ENCODE results near the gene PM20D2.

The PM20D2 gene

DNA sequence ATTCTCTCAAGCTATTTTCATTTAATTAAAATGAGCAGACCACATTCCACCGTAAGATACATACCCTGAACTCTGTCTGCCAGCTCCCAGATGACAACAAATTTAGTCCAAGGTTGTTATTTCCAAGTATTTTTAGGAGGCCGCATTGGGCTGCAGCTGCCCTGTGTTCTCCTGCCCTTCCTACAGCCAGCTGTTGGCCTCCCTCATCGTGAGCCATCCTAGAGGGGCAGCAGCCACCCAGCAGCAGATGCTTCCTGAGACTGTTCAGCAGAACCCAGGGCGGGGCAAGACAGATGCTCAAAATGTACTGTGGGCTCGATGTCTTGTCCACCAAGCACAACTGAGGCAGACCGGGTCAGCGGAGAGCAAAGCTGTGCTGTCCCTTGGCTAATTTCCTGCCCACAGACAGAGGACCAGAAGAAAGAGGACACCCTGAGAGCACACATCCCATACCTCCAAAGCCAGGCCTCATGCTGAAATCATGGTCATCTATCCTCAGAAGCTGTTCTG is 54.9 kb downstream of the PM20D2 start:
- in situ Hi-C loops (cut with MboI; ENCODE audit: low sequenced_read_pairs) = no loop called here

DNA sequence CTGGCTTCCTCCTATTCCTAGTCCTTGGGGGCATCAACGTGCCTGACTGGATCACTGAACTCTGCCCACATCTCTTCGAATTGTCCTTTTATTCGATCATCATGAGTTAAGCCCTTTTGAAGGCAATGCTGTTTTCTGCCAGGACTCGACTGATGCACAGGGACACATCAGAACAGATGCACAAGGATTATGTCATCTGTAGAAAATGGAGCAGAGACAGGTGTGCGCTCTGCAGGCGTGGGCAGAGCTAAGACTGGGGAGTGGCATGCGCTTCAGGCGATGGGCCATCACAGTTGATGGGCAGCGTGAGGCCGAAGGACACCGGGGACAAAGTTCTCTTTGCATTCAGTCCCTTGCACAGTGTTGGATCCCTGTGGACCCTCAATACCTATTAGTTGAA is 58.2 kb downstream of the PM20D2 start:
- in situ Hi-C loops (cut with MboI; ENCODE audit: low sequenced_read_pairs) = no loop called here

DNA sequence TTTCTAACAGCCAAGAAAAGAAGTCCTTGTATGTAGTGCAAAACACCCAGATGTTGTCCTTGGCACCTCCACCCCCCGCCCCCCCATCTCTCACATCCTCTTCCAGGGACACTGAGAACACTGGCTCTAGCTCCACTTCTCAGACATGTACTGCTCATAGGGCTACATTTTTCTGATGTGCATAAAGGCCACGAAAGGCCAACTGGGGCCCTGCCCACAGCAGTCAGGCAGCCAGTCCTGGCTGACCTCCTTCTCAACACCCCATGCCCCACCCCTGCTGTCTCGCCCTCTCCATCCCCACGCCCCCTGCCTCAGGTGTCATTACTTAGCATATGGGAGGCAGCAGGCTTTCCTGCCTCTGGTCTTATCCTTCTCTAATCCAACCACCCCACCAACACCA is 60.0 kb downstream of the PM20D2 start:
- in situ Hi-C loops (cut with MboI; ENCODE audit: low sequenced_read_pairs) = no loop called here

DNA sequence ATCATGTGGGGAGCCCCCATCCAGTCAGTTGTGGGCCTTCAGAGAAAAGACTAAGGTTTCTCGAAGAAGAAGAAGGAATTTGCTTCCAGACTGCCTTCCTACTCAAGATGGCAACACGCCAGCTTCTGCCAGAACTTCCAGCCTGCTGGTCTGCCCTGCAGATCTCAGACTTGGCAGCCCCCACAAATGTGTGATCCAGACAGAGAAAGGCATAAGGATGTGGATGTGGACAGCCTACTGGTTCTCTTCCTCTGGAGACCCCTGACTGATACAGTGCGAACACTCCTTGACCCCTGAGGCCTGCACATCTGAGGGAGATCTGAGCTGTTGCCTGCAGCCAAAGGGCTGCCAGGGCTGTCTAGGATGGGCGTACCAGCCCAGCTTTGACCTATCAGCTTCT is 62.7 kb downstream of the PM20D2 start:
- in situ Hi-C loops (cut with MboI; ENCODE audit: low sequenced_read_pairs) = no loop called here

DNA sequence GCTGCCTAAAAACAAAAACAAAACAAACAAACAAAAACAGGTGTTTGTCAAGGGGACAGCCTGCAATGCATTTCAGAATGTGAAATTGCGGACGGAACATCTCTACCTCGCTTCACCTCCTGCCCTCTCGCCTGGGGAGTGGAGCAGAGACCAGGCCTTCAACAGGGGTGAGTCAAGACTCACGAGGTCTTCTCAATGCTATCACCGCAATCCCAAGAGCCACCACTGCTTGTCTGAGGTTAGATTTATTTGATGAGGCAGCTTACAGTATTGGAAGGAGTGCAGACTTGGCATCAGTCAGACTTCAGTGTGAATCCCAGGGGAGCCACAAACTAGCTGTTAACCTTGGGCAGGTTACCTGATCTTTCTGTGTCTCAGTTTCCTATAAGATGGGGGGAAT is 63.6 kb downstream of the PM20D2 start:
- in situ Hi-C loops (cut with MboI; ENCODE audit: low sequenced_read_pairs) = no loop called here

DNA sequence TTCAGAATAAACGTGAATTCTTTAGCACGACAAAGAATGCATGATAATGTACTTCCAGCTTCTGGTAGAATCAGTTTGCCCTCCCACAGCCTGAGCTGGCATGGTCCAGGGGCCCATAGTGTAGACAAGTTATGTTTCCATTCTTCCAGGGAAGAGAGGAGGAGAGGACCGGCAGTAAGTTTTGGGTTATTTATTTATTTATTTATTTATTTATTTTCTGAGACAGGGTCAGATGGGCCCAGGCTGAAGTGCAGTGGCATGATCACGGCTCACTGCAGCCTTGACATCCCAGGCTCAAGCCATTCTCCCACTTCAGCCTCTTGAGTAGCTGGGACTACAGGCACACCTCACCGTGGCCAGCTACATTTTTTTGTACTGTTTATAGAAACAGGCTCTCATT is 66.6 kb downstream of the PM20D2 start:
- in situ Hi-C loops (cut with MboI; ENCODE audit: low sequenced_read_pairs) = no loop called here

DNA sequence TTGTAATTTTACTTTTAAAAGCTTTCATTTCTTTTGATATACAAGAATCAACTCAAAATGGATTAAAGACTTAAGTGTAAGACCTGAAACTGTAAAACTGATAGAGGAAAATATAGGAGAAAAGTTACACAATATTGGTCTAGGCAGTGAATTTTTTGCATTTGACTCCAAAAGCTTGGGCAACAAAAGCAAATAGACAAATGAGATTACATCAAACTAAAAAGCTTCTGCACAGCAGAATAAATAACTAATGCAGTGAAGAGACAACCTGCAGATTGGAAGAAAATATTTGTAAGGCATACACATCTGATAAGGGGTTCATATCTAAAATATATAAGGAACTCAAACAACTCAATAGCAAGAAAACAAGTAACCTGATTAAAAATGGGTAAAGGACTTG is 68.3 kb downstream of the PM20D2 start:
- in situ Hi-C loops (cut with MboI; ENCODE audit: low sequenced_read_pairs) = no loop called here

Data from hTERT RPE-1 (cell line).